Jurkat, Clone E6-1 (cell line): ENCODE measurements around the gene COPE. TPM values are rescaled to one million over a fixed set of nuclear protein-coding genes. Genes with fewer than 3 reads are reported as not detected.
"Not testable (repeated sequence)": the region's sequence is repeated elsewhere in the genome, so short reads cannot be mapped to it uniquely, and the experiment has no call there.

Source experiments
- DNase-seq: peaks from one replicate; pipeline ENCODE4 v3.0.0-alpha.2; 2011; ENCODE audit warnings: low read depth, low spot score
- H3K4me3 ChIP-seq: 2 replicates; pipeline ENCODE4 v1.5.1; 2011; ENCODE audit warnings: mild to moderate bottlenecking, low read length, control low read depth, moderate library complexity
- polyA plus RNA-seq: library from polyadenylated mRNA; unstranded; fragments of >200 nt; gene quantifications from one replicate; pipeline ENCODE4 v1.2.1, GENCODE V29; 2012; ENCODE audit warnings: missing spikeins; ENCODE audit not compliant: insufficient read length, insufficient read depth

COPE gene
- 311 TPM for polyA plus RNA-seq

GRCh38 chr19:18919086-18919899 lies at the start of gene COPE, which contains the start of gene DDX49:
TSS of gene COPE (minus strand) at chr19:18919387. CDS start at chr19:18919348, 39 bp downstream.
TSS of gene DDX49 (plus strand) at chr19:18919715. CDS start at chr19:18919742, 27 bp downstream.
- H3K4me3 ChIP-seq: peak within 1 kb of the TSS; percentile 100
- peak; percentile 100 for DNase-seq

DNA sequence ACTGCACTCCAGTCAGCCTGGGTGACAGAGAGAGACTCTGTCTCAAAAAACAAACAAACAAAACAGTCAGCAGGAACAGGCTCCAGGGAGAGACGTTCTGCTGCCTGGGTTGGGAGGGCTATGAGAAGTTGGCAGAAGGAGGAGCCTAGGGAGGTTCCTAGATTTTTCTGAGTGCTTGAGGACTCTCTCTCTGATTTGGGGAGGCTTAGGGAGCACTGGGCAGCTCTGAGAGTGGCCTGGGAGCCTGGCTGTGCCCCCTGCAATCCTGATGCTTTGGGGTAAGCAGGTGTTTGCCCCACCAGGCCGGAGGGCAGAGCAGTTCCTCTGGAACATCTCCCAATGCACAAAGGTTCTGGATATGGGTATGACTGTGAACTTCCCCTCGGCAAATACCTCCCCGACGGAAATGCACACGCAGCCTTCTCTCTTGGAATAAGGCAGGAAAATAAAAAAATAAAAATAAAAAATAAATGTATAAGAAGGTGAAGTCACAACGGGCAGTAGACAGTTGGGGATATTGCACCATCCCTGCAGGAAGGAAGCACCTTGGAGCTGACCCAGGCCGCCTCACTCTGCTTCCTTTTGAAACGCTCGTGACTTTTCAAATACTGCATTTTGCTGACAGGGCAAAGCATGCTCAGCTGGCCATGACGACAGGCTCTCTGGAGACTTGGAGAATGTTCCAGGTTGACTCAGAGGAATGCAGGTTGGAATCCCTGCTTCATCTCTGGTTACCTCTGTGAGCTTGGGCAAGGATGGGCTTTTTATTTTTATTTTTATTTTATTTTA lies 48.4 kb upstream of the COPE start:
- H3K4me3 ChIP-seq: no peak overlapping the region
- no peak for DNase-seq

DNA sequence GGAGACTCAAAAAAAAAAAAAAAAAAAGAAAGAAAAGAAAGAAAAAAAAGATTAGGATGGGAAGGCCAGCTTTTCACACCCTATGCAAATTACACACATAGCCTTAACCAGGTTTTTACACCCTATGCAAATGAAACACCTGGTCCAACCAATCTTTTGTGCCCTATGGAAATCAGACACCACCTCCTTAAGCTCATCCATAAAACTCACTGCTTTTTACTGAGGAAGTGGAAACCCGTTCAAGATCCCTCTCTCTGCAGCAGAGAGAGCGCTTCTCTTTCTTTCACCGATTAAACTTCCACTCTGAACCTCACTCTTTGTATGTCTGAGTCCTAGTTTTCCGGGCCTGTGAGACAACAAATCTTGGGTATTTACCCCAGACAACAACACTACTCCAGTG lies 47.1 kb upstream of the COPE start:
- no peak overlapping the region for H3K4me3 ChIP-seq
- no peak for DNase-seq

GRCh38 chr19:18964121-18964520 lies 44.9 kb upstream of the COPE start:
- DNase-seq: no peak
- no peak overlapping the region for H3K4me3 ChIP-seq

DNA sequence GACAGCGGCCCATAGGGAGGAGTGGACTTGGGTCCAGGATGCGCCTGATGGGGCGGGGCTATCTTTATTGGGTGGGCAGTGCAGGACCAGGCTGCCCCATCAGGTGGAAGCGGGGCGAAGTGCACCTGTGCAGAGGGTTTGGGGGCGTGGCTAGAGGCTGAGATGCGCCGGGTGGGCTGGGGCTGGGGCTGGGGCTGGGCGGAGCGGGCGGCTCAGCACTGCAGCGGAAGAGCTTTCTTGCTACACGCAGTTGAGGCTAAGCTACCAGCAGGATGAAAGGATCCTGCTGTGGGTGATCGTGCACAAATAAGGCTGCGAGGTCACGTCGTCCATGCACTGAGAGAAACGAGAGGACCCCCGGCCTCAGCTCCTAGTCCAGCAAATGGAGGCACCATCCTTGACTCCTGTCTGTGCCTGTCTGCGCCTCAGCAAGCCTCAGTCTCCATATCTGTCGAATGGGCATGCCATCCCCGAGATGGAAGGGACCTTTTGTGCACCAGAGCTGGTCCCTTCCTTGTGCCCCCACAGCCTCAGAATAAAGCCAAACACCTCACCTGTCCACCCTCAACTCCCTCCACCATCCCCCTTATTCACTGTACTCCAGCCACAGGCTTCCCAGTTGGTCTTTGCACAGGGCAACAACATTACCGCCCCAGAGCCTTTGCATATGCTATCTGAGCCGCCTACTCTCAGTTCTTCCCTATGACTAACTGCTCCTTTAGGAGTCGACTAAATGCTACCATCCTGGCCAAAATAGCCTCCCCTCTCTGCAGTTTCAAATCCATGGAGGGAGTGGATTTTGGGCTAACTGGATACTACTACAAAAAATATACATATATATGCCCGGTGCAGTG lies 42.8 kb upstream of the COPE start:
- peak; percentile 35 for DNase-seq

DNA sequence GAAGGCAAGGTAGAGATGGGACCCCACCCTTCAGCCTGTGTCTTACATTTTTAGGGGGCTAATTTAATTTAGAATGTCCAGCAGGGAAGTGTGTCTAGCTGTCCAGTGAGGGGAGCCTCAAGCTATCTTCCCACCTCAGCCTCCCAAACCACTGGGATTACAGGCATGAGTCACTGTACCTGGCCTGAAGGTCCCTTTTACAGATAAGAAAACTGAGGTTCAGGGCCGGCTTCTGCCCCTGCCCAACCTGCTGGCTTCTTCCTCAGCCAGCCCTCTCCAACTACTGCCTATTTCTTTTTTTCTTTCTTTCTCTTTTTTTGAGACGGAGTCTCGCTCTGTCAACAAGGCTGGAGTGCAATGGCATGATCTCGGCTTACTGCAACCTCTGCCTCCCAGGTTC lies 41.2 kb upstream of the COPE start:
- no peak for DNase-seq
- no peak overlapping the region for H3K4me3 ChIP-seq

More for the DNA sequence above, 42.8 kb upstream of the COPE start:
- peak overlapping the region; percentile 35 for H3K4me3 ChIP-seq

GRCh38 chr19:18955042-18955441 lies 35.9 kb upstream of the COPE start:
- DNase-seq: no peak
- no peak overlapping the region for H3K4me3 ChIP-seq

DNA sequence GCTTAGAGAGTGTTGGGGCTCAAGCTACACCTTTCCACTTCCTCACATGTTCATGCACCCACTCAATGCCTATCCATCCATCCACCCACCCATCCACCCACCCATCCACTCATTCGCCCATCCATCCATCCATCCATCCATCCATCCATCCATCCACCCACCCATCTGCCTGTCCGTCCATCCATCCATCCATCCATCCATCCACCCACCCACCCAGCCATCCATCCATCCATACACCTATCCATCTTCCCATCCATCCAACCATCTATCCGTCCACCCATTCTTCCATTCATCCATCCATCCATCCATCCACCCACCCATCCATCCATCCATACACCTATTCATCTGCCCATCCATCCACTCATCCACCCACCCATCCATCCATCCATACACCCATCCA lies 34.9 kb upstream of the COPE start:
- DNase-seq: no peak
- no peak overlapping the region for H3K4me3 ChIP-seq

DNA sequence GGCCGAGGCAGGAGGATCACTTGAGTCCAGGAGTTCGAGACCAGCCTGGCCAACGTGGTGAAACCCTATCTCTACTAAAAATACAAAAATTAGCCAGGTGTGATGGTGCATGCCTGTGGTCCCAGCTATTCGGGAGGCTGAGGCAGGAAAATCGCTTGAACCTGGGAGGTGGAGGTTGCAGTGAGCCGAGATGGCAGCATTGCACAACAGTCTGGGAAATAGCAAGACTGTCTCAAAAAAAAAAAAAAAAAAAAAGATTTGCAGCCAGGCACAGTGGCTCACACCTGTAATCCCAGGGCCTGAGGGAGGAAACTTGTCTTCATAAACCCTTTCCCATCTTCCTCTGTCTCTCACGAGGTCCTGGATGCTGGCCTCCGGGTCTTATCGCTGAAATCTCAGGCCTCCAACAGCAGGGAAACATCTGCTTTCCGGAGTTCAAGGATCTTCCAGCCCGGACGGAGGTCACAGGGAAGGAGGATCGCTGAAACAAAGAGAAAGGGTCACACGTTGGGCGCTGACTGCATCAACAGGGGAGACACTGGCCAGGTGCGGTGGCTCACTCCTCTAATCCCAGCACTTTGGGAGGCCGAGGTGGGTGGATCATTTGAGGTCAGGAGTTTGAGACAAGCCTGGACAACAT lies 33.3 kb upstream of the COPE start:
- not testable (repeated sequence) for DNase-seq, H3K4me3 ChIP-seq

GRCh38 chr19:18951721-18952281 lies 32.6 kb upstream of the COPE start:
- DNase-seq: no peak

DNA sequence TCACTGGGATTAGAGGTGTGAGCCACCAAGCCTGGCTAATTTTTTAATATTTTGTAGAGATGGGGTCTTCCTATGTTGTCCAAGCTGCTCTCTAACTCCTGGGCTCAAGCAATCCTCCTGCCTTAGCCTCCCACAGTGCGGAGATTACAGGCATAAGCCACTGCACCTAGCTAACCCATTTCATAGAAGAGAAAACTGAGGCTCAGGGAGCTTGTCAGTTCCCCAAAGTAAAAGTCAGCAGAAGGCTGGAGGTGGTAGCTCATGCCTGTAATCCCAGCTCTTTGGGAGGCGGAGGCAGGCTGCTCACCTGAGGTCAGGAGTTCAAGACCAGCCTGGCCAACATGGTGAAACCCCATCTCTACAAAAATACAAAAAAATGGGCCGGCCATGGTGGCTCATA lies 30.7 kb upstream of the COPE start:
- DNase-seq: no peak
- H3K4me3 ChIP-seq: no peak overlapping the region

More at GRCh38 chr19:18951721-18952281, 32.6 kb upstream of the COPE start:
- no peak overlapping the region for H3K4me3 ChIP-seq

- DNase-seq: no peak
- no peak overlapping the region for H3K4me3 ChIP-seq
Observed at GRCh38 chr19:18948976-18949356, 29.8 kb upstream of the COPE start.

GRCh38 chr19:18948075-18948975 lies 29.1 kb upstream of the COPE start:
- H3K4me3 ChIP-seq: no peak overlapping the region
- DNase-seq: no peak

DNA sequence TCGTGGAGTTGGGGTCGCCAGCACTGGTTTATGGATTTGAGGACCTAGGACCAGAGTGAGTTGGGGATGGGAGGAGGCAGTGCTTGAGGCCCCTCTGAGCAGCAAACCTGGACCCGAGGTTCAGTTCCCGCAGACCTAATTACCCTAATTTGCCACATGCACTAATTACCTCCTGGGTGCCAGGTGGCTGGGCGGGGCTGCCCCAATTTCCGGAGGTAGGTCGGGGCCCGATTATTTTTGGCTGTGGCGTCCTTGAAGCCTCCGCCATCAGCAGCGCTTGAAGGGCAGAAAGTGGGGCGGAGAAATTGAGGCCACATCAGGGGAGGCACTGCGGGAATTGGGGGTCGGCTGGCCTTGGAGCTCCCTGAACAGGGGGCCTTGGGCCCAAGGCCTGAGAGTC lies 27.7 kb upstream of the COPE start:
- DNase-seq: peak; percentile 24
- no peak overlapping the region for H3K4me3 ChIP-seq

DNA sequence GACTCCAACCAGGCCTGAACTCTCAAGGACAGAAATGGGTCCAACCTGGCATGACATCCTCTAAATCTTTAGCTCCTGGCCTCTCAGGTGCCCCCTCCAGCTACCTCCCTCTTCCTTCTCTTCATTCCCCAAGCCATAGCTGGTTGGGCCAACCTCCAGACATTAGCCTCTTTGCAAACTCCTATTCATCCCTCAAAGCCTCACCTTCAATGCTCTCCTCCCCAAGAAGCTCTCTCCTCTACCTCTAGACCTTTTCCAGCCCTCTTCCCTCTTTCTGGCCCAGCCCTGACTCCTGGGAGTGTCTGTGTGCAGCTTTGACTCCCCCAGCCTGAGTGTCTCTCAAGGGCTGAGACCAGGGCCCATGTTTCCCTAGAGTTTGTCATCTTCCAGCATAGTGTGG lies 27.1 kb upstream of the COPE start:
- DNase-seq: no peak
- H3K4me3 ChIP-seq: no peak overlapping the region

DNA sequence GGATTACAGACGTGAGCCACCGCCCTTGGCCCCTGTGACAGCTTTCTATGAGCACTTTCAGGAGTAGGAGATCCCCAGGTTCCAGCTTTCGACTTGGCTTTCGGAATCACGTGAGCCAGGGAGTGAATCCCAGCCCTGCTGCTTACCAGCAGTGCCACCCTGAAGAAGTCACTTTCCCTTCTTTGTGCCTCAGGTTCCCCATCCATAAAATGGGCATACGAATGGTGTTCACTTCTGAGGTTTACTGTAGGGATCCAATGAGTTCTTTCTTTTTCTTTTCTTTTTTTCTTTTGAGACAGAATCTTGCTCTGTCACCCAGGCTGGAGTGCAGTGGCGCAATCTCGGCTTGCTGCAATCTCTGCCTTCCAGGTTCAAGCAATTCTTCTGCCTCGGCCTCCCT lies 26.1 kb upstream of the COPE start:
- no peak for DNase-seq
- no peak overlapping the region for H3K4me3 ChIP-seq

DNA sequence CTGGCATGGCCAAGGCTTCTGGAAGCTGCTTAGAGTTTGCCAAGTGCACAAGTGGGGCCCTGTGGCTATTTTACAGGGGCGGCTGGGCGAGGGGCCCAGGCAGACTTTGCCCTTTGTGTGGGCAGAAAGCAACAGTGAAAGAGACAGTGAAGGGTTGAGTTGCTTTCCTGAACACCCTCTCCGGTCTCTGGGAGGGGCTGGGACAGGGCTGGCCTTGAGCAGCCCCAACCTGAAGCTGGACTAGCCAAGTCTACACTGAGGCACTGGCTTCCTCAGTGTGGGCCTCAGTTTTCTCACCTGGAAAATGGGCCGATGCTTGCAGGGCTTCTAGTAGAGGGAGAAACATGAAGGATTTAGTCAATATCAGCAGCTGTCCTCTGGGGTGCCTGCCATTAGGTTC lies 24.3 kb upstream of the COPE start:
- DNase-seq: no peak
- H3K4me3 ChIP-seq: no peak overlapping the region

DNA sequence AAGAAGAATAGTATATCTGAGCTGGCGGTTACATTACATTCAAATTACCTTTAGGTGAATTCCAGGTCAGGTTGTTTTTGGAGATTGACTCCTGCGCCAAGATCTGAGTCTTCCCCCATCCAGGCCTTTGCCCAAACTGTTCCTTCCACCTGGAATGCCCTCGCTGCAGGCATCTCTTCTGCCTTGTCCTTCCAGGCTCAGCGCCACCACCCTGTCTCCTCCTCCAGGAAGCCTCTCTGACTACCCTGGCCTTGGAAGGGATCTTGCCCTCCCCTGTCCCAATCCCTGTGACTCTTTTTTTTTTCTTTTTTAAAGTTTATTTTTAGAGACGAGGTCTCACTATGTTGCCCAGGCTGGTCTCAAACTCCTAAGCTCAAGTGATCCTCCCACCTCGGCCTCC lies 23.5 kb upstream of the COPE start:
- DNase-seq: no peak
- no peak overlapping the region for H3K4me3 ChIP-seq
